ENCODE results near the gene TENM3. TPM values are rescaled to one million over a fixed set of nuclear protein-coding genes. Genes with fewer than 3 reads are reported as not detected.

Gene TENM3
- total and polyA plus RNA-seq, 2 donors (not counting 3 experiments of a cell fraction or from before 2014, with no cell fraction given): 3.2 to 6.2 TPM

- Histone ChIP-seq H3K36me3 (ENCODE audit: control insufficient read depth in 2 of 2, extremely low read depth in 1 of 2, insufficient read depth in 2 of 2, low read length in 2 of 2) (no peaks in the 10 kb centered on the region), H3K4me2 (ENCODE audit: insufficient read depth, low read length) (no peak overlapping the region), H3K79me2 (ENCODE audit: control insufficient read depth, insufficient read depth, low read length) (no peaks in the 10 kb centered on the region), H3K9me3 (replicated peaks; ENCODE audit: control insufficient read depth, insufficient read depth, low read length) (no peaks in the 10 kb centered on the region), H4K20me1 (replicated peaks; ENCODE audit: control insufficient read depth, extremely low read depth, insufficient read depth, low read length) (no peaks in the 10 kb centered on the region), H2AFZ (ENCODE audit: low read depth, low read length) (no peak overlapping the region), H3K27ac (ENCODE audit: insufficient read depth, low read depth, low read length) (no peak overlapping the region), H3K9ac (replicated peaks; ENCODE audit: extremely low read depth, insufficient read depth, low read length) (no peak overlapping the region), H3K4me1 (ENCODE audit: control insufficient read depth, extremely low read depth, insufficient read depth, low read length) (no peaks in the 10 kb centered on the region), H3K9me1 (replicated peaks; ENCODE audit: control insufficient read depth, extremely low read depth, insufficient read depth, low read length) (no peaks in the 10 kb centered on the region), H3K4me3 (replicated peaks in 1 of 3; ENCODE audit: insufficient read depth in 1 of 3, low read depth in 1 of 3, low read length in 3 of 3) (no peak overlapping the region), H3K27me3 (ENCODE audit: control insufficient read depth in 2 of 2, insufficient read depth in 2 of 2, low read length in 2 of 2) (no peaks in the 10 kb centered on the region)
- intact Hi-C loops (cut with micrococcal nuclease) (no loop called here), dilution Hi-C loops (cut with MboI; ENCODE audit: extremely low pct_ligation_motif_present, low sequenced_read_pairs) (no loop called here)
- DNase-seq (ENCODE audit: low read depth, low spot score) (no peak), FAIRE-seq (peak; percentile 21)
- no peak for TF ChIP-seq EZH2 (IDR thresholded peaks at IDR 0.05; ENCODE audit: borderline replicate concordance, low read depth, low read length, severe bottlenecking)
- no peak for TF ChIP-seq POLR2A (IDR thresholded peaks at IDR 0.05; ENCODE audit: low read depth, low read length)
- TF ChIP-seq FOS (IDR thresholded peaks at IDR 0.05; ENCODE audit: borderline replicate concordance, insufficient read depth, low read length): no peak
- no peak for TF ChIP-seq POLR2AphosphoS5 (IDR thresholded peaks at IDR 0.05; ENCODE audit: insufficient read depth, low read depth, low read length)
- no peak for TF ChIP-seq MYC (IDR thresholded peaks at IDR 0.05; ENCODE audit: low read depth, low read length)
- BruUV-seq (replicated peaks): no TSS peak
- ChIA-PET CTCF (no interaction called here), POLR2A (no interaction called here)
Observed at GRCh38 chr4:182789529-182789928, 546.3 kb downstream of the TENM3 start.

GRCh38 chr4:182795446-182796238 lies 552.4 kb downstream of the TENM3 start:
- no peaks in the 10 kb centered on the region for H3K36me3 ChIP-seq (ENCODE audit: control insufficient read depth in 2 of 2, extremely low read depth in 1 of 2, insufficient read depth in 2 of 2, low read length in 2 of 2)
- H3K9me3 ChIP-seq (replicated peaks; ENCODE audit: control insufficient read depth, insufficient read depth, low read length): no peaks in the 10 kb centered on the region
- H3K79me2 ChIP-seq (ENCODE audit: control insufficient read depth, insufficient read depth, low read length): no peaks in the 10 kb centered on the region
- H3K27me3 ChIP-seq (ENCODE audit: control insufficient read depth in 2 of 2, insufficient read depth in 2 of 2, low read length in 2 of 2): no peaks in the 10 kb centered on the region
- no peaks in the 10 kb centered on the region for H3K4me1 ChIP-seq (ENCODE audit: control insufficient read depth, extremely low read depth, insufficient read depth, low read length)
- no peak overlapping the region for H3K9ac ChIP-seq (replicated peaks; ENCODE audit: extremely low read depth, insufficient read depth, low read length)
- BruUV-seq (replicated peaks): no TSS peak
- FAIRE-seq: no peak
- dilution Hi-C loops (cut with MboI; ENCODE audit: extremely low pct_ligation_motif_present, low sequenced_read_pairs): no loop called here
- ChIA-PET CTCF (no interaction called here), POLR2A (no interaction called here)
- H3K27ac ChIP-seq (ENCODE audit: insufficient read depth, low read depth, low read length): no peak overlapping the region
- no peak overlapping the region for H2AFZ ChIP-seq (ENCODE audit: low read depth, low read length)
- intact Hi-C loops (cut with micrococcal nuclease): no loop called here
- no peaks in the 10 kb centered on the region for H4K20me1 ChIP-seq (replicated peaks; ENCODE audit: control insufficient read depth, extremely low read depth, insufficient read depth, low read length)
- no peak overlapping the region for H3K4me2 ChIP-seq (ENCODE audit: insufficient read depth, low read length)
- no peak for DNase-seq (ENCODE audit: low read depth, low spot score)
- no peak for TF ChIP-seq EZH2 (IDR thresholded peaks at IDR 0.05; ENCODE audit: borderline replicate concordance, low read depth, low read length, severe bottlenecking)
- no peak for TF ChIP-seq MYC (IDR thresholded peaks at IDR 0.05; ENCODE audit: low read depth, low read length)
- no peak for TF ChIP-seq JUN (IDR thresholded peaks at IDR 0.05; ENCODE audit: borderline replicate concordance, insufficient read depth, insufficient read length, low read depth)
- TF ChIP-seq POLR2AphosphoS5 (IDR thresholded peaks at IDR 0.05; ENCODE audit: insufficient read depth, low read depth, low read length): no peak
- TF ChIP-seq FOS (IDR thresholded peaks at IDR 0.05; ENCODE audit: borderline replicate concordance, insufficient read depth, low read length): no peak
- no peak for TF ChIP-seq MAX (IDR thresholded peaks at IDR 0.05; ENCODE audit: insufficient read depth, insufficient read length)
- TF ChIP-seq CTCF (IDR thresholded peaks at IDR 0.05; ENCODE audit: extremely low read depth in 1 of 2, insufficient read depth in 1 of 2, low read depth in 1 of 2, low read length in 2 of 2): no peak
- no peak overlapping the region for H3K4me3 ChIP-seq (replicated peaks in 1 of 3; ENCODE audit: insufficient read depth in 1 of 3, low read depth in 1 of 3, low read length in 3 of 3)
- no peaks in the 10 kb centered on the region for H3K9me1 ChIP-seq (replicated peaks; ENCODE audit: control insufficient read depth, extremely low read depth, insufficient read depth, low read length)
